ENCODE data around the gene ITPR2.
"Not testable (repeated sequence)": the region's sequence is repeated elsewhere in the genome, so short reads cannot be mapped to it uniquely, and the experiment has no call there.

The ITPR2 gene

GRCh38 chr12:26870491-26871419 lies 37.8 kb upstream of the ITPR2 start:
- no peak for TF ChIP-seq CTCF (conservative IDR thresholded peaks at IDR 0.05; ENCODE audit: control insufficient read depth, insufficient read depth, low read depth, low read length)
- DNase-seq (ENCODE audit: low read depth), result peak; percentile 48
- no peak overlapping the region for H3K4me3 ChIP-seq (ENCODE audit: control insufficient read depth, low read depth, low read length)

- DNase-seq (ENCODE audit: low read depth), result no peak
- TF ChIP-seq CTCF (conservative IDR thresholded peaks at IDR 0.05; ENCODE audit: control insufficient read depth, insufficient read depth, low read depth, low read length), result no peak
- no peak overlapping the region for H3K4me3 ChIP-seq (ENCODE audit: control insufficient read depth, low read depth, low read length)
Measured at GRCh38 chr12:26869908-26870459, 37.0 kb upstream of the ITPR2 start.

- no peak overlapping the region for H3K4me3 ChIP-seq (ENCODE audit: control insufficient read depth, low read depth, low read length)
- DNase-seq (ENCODE audit: low read depth), result no peak
- no peak for TF ChIP-seq CTCF (conservative IDR thresholded peaks at IDR 0.05; ENCODE audit: control insufficient read depth, insufficient read depth, low read depth, low read length)
Measured at GRCh38 chr12:26869104-26869494, 36.1 kb upstream of the ITPR2 start.

- H3K4me3 ChIP-seq (ENCODE audit: control insufficient read depth, low read depth, low read length), result no peak overlapping the region
- no peak for DNase-seq (ENCODE audit: low read depth)
- no peak for TF ChIP-seq CTCF (conservative IDR thresholded peaks at IDR 0.05; ENCODE audit: control insufficient read depth, insufficient read depth, low read depth, low read length)
Measured at GRCh38 chr12:26868447-26869103, 35.6 kb upstream of the ITPR2 start.

- DNase-seq (ENCODE audit: low read depth), result no peak
- no peak for TF ChIP-seq CTCF (conservative IDR thresholded peaks at IDR 0.05; ENCODE audit: control insufficient read depth, insufficient read depth, low read depth, low read length)
- no peak overlapping the region for H3K4me3 ChIP-seq (ENCODE audit: control insufficient read depth, low read depth, low read length)
Measured at GRCh38 chr12:26867080-26867479, 34.1 kb upstream of the ITPR2 start.

GRCh38 chr12:26863515-26863914 lies 30.5 kb upstream of the ITPR2 start:
- peak; percentile 46 for TF ChIP-seq CTCF (conservative IDR thresholded peaks at IDR 0.05; ENCODE audit: control insufficient read depth, insufficient read depth, low read depth, low read length)
- no peak overlapping the region for H3K4me3 ChIP-seq (ENCODE audit: control insufficient read depth, low read depth, low read length)
- DNase-seq (ENCODE audit: low read depth), result peak; percentile 27

- not testable (repeated sequence) for DNase-seq (ENCODE audit: low read depth)
Measured at GRCh38 chr12:26862787-26863186, 29.8 kb upstream of the ITPR2 start.

More at GRCh38 chr12:26862787-26863186, 29.8 kb upstream of the ITPR2 start:
- H3K4me3 ChIP-seq (ENCODE audit: control insufficient read depth, low read depth, low read length), result not testable (repeated sequence)

Data from fibroblast of mammary gland (primary cell).